Eye (tissue), 1 donor: ENCODE data around the gene ESRRA.
"Not testable (repeated sequence)": the region's sequence is repeated elsewhere in the genome, so short reads cannot be mapped to it uniquely, and the experiment has no call there.

Source experiments
- DNase-seq: peaks from one replicate; pipeline ENCODE4 v3.0.0-alpha.2; 2015

ESRRA gene

GRCh38 chr11:64292460-64293254 lies 12.7 kb upstream of the ESRRA start:
- DNase-seq = peak; percentile 51

- DNase-seq = peak; percentile 81
Observed at GRCh38 chr11:64294774-64295173, 10.6 kb upstream of the ESRRA start.

GRCh38 chr11:64295760-64296159 lies 9.6 kb upstream of the ESRRA start:
- no peak for DNase-seq

GRCh38 chr11:64296236-64296635 lies 9.1 kb upstream of the ESRRA start:
- no peak for DNase-seq

DNA sequence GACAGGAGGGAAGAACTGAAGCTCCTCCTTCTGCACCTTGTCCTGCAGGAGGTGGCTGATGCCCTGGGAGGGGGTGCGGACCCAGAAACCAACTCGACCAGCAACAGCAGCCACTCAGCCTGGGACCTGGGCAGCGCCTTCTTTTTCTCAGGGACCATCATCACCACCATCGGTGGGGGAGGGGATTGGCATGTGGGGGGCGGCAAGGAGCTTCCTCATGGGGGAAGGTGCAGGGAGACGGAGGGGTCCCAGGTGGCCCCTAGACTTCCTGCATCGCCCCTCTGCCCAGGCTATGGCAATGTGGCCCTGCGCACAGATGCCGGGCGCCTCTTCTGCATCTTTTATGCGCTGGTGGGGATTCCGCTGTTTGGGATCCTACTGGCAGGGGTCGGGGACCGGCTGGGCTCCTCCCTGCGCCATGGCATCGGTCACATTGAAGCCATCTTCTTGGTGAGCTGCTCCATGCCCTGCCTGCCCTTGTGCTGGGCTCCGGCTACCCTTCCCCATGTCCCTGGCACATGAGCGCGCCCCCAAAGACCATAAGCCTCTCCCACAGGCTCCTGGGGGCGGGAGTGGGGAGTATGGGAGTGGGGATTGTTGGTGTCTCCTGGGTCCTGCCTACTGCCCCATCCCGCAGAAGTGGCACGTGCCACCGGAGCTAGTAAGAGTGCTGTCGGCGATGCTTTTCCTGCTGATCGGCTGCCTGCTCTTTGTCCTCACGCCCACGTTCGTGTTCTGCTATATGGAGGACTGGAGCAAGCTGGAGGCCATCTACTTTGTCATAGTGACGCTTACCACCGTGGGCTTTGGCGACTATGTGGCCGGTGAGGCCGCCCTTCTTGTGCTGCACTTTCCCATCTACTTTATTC lies 8.3 kb upstream of the ESRRA start:
- DNase-seq = peak; percentile 30

DNA sequence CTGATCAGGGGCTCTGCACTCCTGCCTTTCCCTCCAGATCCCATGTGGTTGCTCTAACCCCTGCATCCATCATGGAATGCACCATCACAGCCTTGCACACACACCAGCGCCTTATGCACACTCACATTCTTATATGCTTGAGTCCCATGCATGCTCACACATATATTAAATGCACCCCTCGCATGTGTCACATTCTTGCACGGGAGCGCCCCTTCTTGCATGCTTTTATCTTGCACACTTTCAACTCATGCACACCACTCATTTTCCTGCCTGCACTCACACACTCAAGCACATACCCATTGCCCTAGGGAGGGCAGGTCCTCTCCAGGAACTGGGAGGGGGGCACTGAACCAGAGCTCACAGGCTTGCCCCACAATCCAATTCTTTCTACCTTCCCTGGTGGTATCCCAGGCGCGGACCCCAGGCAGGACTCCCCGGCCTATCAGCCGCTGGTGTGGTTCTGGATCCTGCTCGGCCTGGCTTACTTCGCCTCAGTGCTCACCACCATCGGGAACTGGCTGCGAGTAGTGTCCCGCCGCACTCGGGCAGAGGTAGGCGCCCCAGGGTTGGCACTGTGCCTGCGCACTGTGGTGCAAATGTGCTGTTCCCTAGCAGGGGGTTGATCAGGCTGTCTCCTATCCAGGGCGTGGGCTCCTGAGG lies 7.5 kb upstream of the ESRRA start:
- peak; percentile 42 for DNase-seq

GRCh38 chr11:64298966-64299846 lies 6.1 kb upstream of the ESRRA start:
- DNase-seq = peak; percentile 77

GRCh38 chr11:64299847-64300648 lies 5.3 kb upstream of the ESRRA start, which contains the start of gene CATSPERZ:
Gene CATSPERZ (plus strand): TSS chr11:64300358. CDS start chr11:64300411, 53 bp downstream.
- DNase-seq = peak; percentile 55

- no peak for DNase-seq
Observed at GRCh38 chr11:64303109-64304031, 2.0 kb upstream of the ESRRA start.

DNA sequence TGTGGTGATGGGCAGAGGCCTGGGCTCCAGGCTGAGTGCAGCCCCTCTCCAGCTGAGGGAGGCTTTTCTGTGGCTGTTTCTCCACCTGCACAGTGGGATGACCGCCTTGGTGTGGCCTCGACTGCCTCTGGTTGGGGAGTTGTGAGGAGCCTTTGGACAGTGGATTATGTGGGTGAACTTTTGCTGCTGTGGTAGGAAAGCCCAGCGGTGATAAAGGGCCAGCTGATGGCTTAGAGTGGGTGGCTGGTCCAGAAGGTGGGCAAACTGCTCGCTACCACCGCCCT lies 1.4 kb upstream of the ESRRA start:
- DNase-seq = no peak

DNA sequence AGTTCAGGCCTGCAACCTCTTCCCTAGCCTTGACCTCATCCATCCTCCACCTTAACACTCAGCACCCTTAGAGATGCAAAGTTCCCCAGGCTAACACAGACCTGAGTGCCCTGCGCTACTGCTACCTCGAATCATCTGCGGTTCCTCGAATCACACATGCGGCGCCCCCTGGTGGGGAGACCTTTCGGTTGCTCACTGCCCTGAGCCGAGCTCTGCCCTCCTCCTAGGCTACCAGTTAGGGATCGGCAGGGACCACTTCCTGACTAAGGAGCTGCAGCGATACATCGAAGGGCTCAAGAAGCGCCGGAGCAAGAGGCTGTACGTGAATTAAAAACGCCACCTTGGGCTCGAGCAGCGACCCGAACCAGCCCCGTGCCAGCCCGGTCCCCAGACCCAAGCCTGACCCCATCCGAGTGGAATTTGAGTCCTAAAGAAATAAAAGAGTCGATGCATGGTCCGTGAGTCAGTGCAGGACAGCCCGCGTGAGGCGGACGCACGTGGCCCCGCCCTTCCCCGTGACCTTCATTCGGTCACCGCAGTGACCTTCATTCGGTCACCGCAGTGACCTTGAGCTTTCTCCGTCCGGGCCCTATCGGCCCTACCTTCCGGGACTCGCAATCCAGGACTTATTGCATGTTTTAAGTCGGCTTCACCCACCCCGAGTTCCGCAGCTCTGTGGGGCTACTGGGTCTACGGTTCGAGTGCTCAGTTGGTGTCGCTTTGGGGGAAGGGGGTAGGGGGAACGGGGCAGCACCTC lies 830 bp upstream of the ESRRA start:
- peak; percentile 97 for DNase-seq

DNA sequence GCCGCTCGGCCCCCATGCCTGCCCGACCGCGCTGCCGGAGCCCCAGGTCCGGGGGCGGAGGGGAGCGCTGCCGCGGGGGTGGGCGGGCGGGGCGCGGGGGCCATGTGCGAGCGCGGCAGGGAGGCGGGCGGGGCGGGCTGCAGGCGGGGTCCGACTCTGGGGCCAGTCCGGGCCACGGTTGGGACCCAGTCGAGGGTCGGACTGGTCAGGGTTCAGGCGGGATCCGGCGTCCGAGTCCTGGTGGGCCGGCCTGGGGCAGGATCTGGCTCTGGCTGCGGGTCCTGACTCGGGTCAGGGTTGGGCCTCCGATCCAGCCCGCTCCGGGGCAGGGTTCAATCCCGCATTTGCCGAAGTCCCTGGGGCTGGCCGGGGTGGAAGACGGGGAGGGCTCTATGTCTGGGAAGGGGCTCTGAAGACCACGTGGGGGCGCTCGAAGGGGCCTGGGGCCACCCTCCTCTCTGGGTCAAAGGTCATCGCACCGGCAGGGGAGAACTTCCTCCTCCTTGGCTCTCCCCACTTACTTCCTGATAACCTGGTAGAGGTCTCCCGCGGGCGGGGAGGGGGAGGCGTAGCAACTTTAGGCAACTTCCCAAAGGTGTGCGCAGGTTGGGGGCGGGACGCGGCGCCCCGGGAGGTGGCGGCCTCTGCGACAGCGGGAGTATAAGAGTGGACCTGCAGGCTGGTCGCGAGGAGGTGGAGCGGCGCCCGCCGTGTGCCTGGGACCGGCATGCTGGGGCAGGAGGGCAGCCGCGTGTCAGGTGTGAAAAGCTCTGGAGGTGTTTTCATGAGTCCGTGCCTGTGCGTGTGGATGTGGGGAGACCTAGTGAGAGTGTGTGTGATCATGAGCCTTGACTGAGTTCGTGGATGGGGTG lies 603 bp downstream of the ESRRA start:
- peak; percentile 78 for DNase-seq

DNA sequence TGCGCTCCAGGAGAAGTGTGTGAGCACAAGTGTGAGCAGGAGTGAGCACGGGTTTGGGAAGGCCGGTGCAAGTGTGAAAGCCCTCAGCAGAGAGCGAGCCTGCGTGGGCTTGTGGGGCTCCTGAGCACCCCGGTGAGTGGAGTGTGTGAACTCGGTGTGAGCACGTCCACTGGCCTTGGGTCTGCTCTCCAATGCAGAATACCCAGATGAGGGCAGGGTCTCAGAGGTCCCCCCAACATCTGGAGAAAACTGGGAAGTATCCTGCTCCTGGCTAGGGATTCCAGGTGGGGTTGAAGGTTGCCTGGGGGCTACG lies 1.2 kb downstream of the ESRRA start:
- no peak for DNase-seq

- DNase-seq = no peak
Observed at GRCh38 chr11:64306876-64307622, 1.7 kb downstream of the ESRRA start.

DNA sequence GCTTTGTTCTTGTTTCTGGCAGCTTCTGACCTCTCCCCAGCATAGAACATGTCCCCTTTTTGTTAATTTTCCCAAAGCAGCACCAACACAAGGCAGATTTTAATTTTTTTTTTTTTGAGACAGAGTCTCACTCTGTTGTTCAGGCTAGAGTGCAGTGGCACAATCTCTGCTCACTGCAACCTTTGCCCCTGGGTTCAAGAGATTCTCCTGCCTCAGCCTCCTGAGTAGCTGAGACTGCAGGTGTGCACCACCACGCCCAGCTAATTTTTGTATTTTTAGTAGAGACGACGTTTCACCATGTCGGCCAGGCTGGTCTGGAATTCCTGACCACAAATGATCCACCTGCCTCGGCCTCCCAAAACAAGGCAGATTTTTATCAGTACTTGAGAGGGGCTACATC lies 2.5 kb downstream of the ESRRA start:
- not testable (repeated sequence) for DNase-seq

DNA sequence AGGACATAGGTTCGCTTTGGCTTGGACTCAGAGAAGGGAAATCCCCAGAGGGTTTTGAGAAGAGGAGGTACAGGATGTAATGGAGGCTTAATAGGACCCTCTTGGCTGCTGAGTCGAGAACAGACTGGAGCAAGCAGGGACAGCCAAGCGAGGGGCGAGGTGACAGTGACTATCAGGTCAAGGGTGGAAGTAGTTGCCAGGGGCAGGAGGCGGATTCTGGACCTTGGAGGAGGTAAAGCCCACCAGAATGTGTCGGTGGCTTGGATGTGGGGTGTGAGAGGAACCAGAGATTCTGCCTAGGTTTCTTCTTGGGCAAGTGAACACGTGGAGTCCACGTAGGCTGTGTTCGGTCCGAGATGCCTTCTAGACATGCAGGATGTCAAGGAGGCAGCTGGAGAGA lies 7.6 kb downstream of the ESRRA start:
- no peak for DNase-seq

DNA sequence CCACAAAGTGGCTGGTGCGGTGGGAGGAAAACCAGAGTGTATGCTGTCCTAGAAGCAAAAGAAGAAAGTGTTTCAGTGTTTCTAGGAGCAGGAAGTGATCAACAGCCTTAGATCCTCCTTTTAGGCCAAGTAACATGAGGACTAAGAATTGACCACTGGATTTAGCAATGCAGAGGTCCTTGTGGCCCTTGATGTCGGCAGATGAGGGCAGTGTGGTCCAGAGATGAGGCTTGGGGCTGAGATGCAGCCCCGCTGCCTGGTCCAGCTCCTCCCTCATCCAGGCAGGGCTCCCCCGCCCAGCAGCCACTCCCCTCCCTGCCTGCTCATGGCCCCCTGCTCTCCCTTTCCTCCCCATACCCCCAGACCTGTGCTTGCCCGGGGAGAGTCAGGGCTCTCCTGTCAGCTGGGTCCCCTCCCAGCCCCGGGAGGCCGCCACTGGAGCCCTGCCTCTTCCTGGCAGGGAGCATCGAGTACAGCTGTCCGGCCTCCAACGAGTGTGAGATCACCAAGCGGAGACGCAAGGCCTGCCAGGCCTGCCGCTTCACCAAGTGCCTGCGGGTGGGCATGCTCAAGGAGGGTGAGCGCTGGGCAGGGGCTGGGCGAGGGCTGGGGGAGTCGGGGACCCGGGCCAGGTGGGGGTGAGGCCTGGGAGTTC lies 8.3 kb downstream of the ESRRA start:
- no peak for DNase-seq
